ENCODE results near the gene SAMD14.

SAMD14 gene

GRCh38 chr17:50132104-50132794, 2.3 kb upstream of the SAMD14 start:
- no peak for FAIRE-seq

DNA sequence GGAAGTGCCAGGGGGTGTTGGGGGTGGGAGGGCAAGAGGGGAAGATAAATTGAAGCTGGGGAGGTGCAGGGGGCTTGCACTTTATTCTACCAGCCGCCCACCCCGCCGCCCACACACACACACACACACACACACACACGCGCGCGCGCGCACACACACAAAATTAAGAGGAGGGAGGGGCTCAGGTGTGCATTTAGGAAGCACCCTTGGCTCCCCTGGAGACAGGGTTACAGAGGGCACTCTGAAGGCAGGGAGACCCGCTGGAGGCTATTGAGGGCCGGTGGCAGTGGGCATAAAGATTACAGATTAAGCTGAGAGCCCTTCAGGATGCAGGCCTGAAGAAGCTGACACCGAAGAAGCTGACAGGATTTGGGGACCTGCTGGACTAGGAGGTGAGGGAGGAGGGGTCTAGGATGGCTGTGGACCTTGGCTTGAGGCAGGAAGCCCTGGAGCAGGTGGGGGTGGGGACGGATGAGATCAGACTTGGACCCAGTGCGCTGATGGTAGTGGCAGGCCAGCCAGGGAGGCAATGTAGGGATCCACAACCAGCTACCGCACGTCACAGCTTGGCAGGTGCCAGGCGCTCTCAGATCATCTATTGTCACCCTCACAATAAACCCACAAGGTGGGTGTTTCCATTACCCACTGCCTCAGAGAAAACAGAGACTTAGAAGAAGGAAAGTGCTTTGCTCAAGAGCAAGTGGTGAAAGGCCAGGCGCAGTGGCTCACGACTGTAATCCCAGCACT, 772 bp upstream of the SAMD14 start:
- FAIRE-seq: no peak

DNA sequence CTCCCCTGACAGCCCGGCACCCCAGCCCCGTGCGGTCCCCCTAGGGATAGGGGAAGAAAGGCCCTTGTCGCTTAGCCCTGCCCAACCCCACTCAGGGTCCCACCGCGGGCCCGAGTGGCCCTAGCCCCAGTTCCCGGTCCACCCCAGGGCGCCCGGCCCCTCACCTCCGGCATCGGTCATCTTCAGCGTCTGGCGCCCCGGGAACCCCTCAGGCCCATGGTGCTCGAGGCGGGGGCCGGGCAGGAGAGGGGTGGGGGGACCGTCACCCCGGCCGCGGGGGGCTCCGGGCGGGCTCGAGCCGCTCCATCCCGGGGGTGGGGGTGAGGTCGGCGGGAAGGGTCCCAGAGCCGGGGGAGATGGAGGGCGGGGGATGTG, 620 bp downstream of the SAMD14 start:
- FAIRE-seq: no peak

DNA sequence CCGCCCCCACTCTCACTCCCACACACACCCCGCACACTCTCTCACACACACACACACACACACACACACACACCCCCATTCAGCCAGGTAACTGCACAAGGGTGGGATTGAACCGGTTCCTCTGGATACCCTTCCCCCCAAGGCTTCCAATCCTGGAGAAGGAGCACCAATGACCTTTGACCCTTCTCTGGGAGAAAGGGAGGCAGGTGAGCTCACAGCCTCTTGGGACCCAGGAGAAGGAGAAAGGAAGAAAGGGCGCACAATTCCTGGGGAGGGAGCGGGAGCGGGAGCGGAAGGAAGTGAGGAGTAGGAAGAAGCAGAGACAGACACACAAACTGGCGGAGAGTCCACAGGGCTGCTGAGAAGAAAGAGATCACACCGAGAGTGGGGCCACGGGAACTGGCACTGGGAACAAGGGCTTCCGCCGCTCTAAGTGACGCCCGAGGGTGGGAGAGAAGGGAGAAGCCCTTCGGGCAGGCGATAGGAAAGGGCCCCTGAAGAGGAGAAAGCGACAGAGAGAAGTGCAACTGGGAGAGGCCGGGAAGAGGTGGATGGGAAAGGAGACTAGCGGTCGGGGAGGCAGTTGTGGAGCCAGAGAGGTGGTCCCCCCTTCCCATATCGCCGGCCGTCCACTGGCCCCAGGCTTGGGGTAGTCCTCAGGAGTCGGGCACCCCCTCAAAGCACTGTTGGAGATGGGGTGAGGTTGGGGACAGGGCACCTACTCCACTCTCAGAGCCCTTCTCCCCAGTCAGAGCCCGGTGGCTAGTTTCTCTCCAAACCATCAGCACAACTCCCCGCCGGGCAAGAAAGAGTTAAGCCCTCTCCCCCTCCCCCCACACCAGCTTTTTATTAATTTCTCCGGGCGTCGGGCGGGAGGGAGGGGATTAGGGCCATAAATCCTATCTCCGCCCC, 1.3 kb downstream of the SAMD14 start:
- FAIRE-seq: no peak

DNA sequence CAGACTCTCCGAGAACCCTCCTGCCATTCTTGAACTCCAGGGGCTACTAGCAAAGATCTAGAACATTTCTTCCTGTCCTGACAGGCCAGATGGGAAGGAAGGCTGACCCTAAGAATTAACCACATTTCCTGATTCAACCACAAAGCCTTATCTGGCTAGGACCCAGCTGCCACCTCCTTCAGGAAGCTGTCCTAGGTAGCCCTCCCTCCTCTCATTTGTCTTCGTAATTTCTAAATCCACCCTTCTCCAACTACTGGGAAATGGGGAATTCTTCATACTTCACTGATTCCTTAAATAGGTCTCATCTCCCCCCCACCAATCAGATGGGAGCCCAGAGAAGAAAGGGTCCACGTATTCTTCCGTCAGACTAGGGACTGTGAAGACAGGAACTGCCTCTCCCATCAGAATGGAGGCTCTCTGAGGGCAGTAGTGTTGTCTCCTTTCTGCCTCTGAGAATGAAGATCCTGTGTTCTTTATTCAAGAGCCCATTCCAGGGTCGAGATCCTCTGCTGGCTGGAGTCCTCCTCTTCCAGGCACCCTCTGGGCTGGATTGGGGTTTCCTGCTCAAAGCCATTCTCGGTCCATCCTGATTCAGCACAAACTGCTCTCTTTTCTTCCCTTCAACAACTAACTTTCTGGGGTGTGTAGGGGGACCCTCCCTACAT, 2.1 kb downstream of the SAMD14 start:
- FAIRE-seq: no peak

- FAIRE-seq: no peak
Measured at GRCh38 chr17:50125420-50125997, 4.5 kb downstream of the SAMD14 start.

GRCh38 chr17:50123649-50124349, 6.2 kb downstream of the SAMD14 start:
- no peak for FAIRE-seq

DNA sequence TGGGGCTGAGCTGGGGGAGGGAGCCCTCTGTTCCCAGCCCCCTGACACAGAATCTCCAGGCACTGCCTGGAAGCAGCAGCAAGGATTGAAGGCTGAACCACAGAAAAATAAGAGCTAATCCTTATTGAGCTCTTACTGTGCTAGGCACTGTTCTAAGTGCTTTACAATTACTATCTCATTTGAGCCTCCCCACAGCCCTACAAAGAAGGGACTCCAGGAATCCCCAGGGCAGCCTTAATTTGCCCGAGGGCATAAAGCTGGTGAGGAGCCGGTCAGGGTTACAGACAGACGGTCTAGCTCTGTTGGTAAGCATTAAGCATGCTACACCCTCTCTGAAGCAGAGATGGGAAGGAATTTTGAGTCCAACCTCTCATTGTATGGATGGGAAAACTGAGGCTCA, 7.0 kb downstream of the SAMD14 start:
- no peak for FAIRE-seq

GRCh38 chr17:50120475-50121253, 9.3 kb downstream of the SAMD14 start:
- FAIRE-seq: no peak

- FAIRE-seq: no peak
Measured at GRCh38 chr17:50118828-50119218, 11.1 kb downstream of the SAMD14 start.

DNA sequence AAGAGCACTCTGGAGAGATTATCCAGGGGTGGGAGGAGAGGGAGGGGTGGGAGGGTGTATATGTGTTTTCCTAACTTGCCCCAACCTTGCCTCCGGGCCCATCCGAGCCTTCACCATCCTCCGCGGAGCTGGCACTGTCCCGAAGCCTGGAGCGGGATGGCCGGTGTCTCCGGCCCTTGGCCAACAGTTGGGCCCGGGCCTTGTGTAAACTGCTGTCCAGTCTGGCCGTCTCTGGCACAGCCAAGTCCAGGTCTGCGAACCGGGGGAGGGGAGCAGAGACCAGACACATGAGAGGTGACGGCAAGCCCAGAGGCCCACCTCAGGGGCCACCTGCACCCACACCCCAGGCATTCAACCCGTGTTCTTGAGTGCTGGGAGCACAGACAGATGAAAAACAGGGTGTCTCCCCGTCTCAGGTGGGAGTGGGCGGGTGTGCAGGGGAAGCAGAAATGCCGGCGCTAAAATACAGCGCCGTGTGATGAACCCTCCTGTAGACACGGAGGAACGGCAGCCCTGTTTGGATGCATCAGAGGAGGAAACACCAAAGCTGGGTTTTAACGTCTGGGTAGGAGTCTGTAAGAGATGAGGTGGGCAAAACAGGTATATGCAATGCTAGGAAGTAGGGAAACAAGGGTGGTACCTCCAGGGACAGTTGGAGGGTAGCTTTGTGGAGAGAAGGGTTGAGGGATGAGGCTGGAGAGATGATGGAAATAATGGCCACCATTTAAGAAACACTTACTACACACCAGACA, 11.7 kb downstream of the SAMD14 start:
- no peak for FAIRE-seq

DNA sequence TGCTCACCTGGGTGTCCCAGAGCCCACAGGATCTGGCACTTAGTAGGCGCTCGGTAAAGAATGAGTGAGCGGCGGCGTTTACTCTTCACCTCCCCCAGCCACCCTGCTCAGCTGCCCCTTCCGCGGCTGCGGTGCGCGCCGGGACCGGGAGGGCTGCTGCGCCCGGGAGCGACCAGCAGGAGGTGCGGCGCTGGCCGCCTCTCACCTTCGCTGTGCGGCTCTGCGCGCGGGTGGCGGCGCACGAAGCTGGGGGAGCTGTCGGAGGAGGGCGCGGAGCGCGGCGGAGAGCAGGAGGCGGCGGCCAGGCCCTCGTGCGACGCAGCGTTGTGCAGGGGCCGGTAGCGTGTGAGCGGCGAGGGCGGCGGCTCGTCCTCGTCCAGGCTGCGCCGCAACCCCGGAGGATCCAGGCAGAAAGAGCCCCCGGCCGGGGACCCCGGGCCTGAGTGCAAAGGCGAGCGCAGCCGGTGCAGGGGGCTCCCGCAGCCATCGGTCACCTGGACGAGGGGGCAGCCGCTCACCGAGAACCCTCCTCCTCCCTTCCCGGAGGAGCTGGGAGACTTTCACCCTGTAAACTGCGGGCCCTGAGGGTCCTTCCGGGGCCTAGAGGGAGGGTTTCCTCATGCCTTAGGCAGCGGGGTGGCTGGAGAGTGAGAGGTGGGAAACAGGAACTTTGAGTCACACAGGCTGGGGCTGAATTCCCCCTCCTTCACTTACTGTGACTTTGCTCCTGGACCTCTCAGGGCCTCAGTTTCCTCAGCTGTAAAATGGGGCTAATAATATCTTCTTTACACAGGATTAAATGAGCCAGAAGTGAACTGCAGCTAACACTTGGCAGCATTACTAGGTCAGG, 12.5 kb downstream of the SAMD14 start:
- no peak for FAIRE-seq

DNA sequence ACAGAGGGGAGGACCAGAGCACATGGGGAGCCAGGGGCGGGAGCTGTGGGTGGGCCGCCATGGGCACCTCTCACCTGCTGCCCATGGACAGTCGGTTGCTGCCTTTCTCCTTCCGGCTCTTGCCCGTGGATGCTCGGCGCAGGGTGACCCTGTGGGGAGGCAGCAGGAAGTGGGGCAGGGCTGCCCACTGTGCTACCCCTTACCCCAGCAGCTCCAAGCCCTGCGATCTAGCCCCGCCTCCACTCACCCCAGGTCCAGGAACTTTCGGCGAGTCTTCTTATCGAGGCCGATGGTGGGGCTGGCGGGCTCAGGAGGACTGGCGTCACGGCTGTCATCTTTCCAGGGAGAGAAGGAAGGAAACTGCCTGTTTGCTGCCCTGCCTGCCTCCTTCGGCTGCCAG, 14.2 kb downstream of the SAMD14 start:
- FAIRE-seq: no peak

DNA sequence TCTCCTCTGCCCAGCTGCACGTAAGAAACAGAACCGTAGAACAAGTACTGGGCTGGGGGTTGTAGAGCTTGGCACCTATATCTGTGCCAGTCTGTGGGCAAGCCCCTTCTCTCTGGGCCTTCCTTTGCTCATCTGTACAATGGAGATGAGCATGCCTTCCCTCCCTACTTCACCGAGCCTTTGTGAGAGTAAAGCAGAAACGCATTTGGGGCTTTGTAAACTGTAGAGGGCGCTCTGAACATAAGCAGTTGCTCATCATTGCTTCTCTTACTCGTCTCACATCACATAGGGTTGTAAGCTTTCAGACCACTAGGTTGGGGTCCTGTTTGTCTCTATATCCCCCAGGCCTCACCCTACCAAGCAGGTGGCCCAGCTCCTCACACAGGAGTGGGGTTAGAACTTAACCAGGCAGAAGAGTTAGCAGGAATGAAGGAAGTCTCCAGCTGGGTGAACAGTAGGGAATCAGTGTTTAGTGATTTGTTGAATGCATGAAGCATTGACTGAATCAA, 15.1 kb downstream of the SAMD14 start:
- no peak for FAIRE-seq

GRCh38 chr17:50114401-50114800, 15.6 kb downstream of the SAMD14 start:
- FAIRE-seq: no peak

DNA sequence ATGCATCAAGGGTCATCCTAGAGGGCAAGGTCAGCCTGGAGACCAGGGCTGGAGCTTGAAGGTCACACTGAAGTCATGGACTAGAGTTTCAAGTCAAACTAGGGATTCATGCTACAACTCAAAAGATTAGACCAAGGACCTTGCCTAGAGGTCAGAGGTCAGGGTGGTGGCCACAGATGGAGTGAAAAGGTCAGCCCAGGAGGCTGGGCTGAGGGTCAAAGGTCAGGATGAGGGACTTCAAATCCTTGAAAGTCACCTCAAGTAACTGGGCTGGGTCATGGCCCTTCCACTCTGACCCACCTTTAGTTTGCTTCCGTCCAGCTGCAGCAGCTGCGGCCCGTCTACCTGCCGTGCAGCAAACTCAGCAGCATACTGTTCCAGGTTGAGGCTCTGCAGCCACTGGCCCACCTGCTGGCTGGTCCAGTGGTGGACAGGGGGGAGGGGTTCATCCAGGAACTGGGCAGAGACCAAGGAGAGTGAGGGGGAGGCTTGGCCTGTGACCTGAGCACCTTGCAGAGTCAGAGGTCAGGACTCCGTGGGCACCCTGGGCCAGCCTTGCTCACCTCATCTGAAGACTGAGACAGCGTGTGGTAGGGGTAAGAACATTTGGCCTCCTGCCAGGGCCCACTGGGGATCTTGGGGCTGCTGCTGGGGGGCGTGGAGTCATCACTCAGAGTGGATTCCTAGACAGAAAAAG, 16.2 kb downstream of the SAMD14 start:
- no peak for FAIRE-seq

DNA sequence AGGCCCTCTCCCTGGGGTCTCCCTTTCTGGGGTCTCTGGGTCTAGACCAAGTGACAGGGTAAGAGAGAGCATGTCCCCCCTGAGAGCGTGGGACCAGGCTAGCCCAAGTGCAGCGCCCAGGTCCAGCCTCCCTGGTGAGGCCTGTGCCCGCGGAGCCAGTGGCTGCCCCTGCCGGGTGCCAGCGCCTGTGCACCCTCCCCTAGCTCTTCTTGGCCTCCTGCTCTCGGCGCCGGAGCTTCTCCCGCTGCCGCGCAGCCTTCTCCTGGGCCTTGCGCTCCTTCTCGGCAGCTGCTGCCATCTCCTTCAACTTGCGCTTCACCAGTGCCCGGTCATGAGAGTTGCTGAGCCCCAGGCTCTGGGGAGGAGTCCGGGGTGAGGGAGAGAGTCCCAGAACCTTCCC, 17.3 kb downstream of the SAMD14 start:
- no peak for FAIRE-seq

Measured in colon (tissue), 2 donors.